ENCODE results near the gene IFNK.

DNA sequence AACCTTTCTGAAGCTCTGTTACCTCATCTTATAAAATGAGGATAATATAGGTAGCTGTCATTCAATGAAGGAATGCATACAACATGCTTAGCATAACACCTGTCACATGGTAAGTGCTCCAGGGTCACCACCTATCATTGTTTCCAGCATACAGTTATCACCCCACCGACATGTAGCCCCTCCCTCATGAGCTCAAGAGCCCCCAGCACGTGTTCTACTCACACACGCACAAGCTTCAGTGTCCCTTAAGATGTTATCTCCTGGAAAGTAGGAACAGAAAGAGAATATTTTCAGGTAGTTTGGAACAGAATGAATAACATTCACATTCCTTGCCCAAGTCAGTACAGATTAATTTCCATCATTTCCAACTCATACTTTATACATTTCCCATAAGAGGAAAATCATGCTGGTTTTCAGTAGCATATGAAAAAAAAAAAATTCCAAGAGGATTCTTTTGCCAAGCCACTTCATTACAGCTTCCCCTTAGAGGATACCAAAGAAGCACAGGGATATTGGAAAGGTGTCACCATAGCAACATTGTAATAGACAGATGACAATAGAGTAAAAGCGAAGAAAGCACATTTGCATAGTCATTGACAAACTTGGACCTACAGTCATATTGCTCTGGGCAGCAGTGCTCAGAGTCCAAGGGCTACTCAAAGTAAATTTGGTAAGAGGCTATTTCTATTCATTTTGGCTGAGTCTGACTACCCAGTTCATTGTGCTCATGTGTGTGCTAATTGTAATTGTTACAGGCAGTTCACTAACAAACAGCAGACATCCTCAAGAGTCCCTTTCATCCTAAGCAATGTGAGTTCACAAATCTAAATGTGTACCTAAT lies 7.0 kb downstream of the IFNK start:
- TF ChIP-seq, protein P1, sequence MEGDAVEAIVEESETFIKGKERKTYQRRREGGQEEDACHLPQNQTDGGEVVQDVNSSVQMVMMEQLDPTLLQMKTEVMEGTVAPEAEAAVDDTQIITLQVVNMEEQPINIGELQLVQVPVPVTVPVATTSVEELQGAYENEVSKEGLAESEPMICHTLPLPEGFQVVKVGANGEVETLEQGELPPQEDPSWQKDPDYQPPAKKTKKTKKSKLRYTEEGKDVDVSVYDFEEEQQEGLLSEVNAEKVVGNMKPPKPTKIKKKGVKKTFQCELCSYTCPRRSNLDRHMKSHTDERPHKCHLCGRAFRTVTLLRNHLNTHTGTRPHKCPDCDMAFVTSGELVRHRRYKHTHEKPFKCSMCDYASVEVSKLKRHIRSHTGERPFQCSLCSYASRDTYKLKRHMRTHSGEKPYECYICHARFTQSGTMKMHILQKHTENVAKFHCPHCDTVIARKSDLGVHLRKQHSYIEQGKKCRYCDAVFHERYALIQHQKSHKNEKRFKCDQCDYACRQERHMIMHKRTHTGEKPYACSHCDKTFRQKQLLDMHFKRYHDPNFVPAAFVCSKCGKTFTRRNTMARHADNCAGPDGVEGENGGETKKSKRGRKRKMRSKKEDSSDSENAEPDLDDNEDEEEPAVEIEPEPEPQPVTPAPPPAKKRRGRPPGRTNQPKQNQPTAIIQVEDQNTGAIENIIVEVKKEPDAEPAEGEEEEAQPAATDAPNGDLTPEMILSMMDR (conservative IDR thresholded peaks at IDR 0.05), result no peak
- no peak for TF ChIP-seq EZH2 (IDR thresholded peaks at IDR 0.05; ENCODE audit: low read depth)

All from PC-9 (cell line).